Activated naive CD4-positive, alpha-beta T cell treated with anti-CD3 and anti-CD28 coated beads, Interleukin-2, amount 50 U/mL, for 72 hours (primary cell): ENCODE results near the gene ADAMTSL1. TPM values are rescaled to one million over a fixed set of nuclear protein-coding genes. Genes with fewer than 3 reads are reported as not detected.
"Not testable (repeated sequence)": the region's sequence is repeated elsewhere in the genome, so short reads cannot be mapped to it uniquely, and the experiment has no call there.

Experiments
- ATAC-seq, 2 donors: fragments of 150-1000 bp; cut with Tn5 transposase; 2 replicates each; pipeline ENCODE4 v1.10.0; 2021; ENCODE audit warnings: mild to moderate bottlenecking in 2 of 2, moderate library complexity in 2 of 2
- DNase-seq, 2 donors: peaks; one replicate each; pipeline ENCODE4 v3.0.0; 2021 to 2022; ENCODE audit warnings: low spot score in 2 of 2
- H3K27ac Mint-ChIP-seq, 2 donors: one replicate each; pipeline ENCODE4 v1.8.0; 2022; ENCODE audit warnings: mild to moderate bottlenecking in 2 of 2, mixed read lengths in 2 of 2
- H3K36me3 Mint-ChIP-seq, 2 donors: one replicate each; pipeline ENCODE4 v1.8.0; 2022; ENCODE audit warnings: mixed read lengths in 2 of 2
- H3K9me3 Mint-ChIP-seq, 2 donors: one replicate each; pipeline ENCODE4 v1.8.0; 2022; ENCODE audit warnings: mixed read lengths in 2 of 2
- total RNA-seq, 2 donors: library from RNA; stranded (reverse); gene quantifications; one replicate each; pipeline ENCODE4 v1.2.3, GENCODE V29; 2022

ADAMTSL1 gene
- total RNA-seq, 2 donors from 2014 or later = not detected

- DNase-seq (no peak), ATAC-seq (no peak)
- H3K9me3 Mint-ChIP-seq = peaks cover 6 to 7% of the 10 kb centered on the region in 2 donors
- H3K27ac Mint-ChIP-seq = no peak overlapping the region
- H3K36me3 Mint-ChIP-seq = peaks cover 0 to 3% of the 10 kb centered on the region in 2 donors
Measured at GRCh38 chr9:18865542-18865941, 391.6 kb downstream of the ADAMTSL1 start.

GRCh38 chr9:18866121-18866831 is 392.3 kb downstream of the ADAMTSL1 start:
- Mint-ChIP-seq H3K27ac (no peak overlapping the region), H3K36me3 (peaks cover 0 to 5% of the 10 kb centered on the region in 2 donors), H3K9me3 (peaks cover 8 to 10% of the 10 kb centered on the region in 2 donors)
- no peak for DNase-seq
- ATAC-seq = no peak

- H3K36me3 Mint-ChIP-seq = peaks cover 0 to 5% of the 10 kb centered on the region in 2 donors
Measured at GRCh38 chr9:18869725-18870124, 395.8 kb downstream of the ADAMTSL1 start.

DNA sequence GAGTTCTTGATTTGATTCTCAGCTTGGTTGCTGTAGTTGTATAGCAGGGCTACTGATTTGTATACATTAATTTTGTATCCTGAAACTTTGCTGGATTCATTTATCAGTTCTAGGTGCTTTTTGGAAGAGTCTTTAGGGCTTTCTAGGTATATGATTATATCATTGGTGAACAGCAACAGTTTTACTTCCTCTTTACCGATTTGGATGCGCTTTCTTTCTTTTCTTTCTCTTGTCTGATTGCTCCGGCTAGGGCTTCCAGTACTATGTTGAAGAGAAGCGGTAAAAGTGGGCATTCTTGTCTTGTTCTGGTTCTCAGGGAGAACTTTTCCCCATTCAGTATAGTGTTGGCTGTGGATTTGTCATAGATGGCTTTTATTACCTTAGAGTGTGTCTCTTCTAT is 400.1 kb downstream of the ADAMTSL1 start:
- ATAC-seq (no peak), DNase-seq (no peak)
- Mint-ChIP-seq H3K9me3 (peaks cover 17 to 25% of the 10 kb centered on the region in 2 donors), H3K27ac (no peak overlapping the region), H3K36me3 (peaks cover 0 to 14% of the 10 kb centered on the region in 2 donors)

More at GRCh38 chr9:18869725-18870124, 395.8 kb downstream of the ADAMTSL1 start:
- ATAC-seq = no peak
- peak overlapping the region in 1 of 2 donors; percentile 44 for H3K27ac Mint-ChIP-seq
- peaks cover 16 to 17% of the 10 kb centered on the region in 2 donors for H3K9me3 Mint-ChIP-seq
- DNase-seq = no peak

- not testable (repeated sequence) for DNase-seq, H3K27ac Mint-ChIP-seq, ATAC-seq
- peaks cover 17 to 20% of the 10 kb centered on the region in 2 donors for H3K9me3 Mint-ChIP-seq
- peaks cover 0 to 14% of the 10 kb centered on the region in 2 donors for H3K36me3 Mint-ChIP-seq
Measured at GRCh38 chr9:18874990-18875389, 401.0 kb downstream of the ADAMTSL1 start.

GRCh38 chr9:18877984-18878383 is 404.0 kb downstream of the ADAMTSL1 start:
- no peak for ATAC-seq
- Mint-ChIP-seq H3K9me3 (peaks cover 3 to 11% of the 10 kb centered on the region in 2 donors), H3K27ac (no peak overlapping the region), H3K36me3 (peaks cover 0 to 10% of the 10 kb centered on the region in 2 donors)
- DNase-seq = no peak

- Mint-ChIP-seq H3K27ac (no peak overlapping the region), H3K36me3 (peaks cover 0 to 7% of the 10 kb centered on the region in 2 donors), H3K9me3 (peaks cover 3 to 4% of the 10 kb centered on the region in 2 donors)
- no peak for ATAC-seq
- no peak for DNase-seq
Measured at GRCh38 chr9:18881758-18882157, 407.8 kb downstream of the ADAMTSL1 start.

DNA sequence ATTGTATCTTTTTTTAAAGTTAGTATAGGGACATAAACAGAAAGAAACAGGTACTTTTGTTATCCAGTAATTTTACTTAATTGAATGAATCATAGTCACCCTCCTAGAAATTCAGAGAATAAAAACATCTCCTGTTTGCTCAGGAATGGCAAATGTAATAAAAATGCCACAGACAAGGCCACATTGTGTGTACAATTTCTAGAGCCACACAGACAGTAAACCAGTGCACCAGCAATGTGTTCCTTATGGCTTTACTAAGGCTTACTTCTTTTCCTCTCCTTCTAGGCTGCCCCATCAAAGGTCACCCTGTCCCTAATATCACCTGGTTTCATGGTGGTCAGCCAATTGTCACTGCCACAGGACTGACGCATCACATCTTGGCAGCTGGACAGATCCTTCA is 413.6 kb downstream of the ADAMTSL1 start:
- ATAC-seq (no peak), DNase-seq (no peak)
- H3K36me3 Mint-ChIP-seq = no peaks in the 10 kb centered on the region
- H3K9me3 Mint-ChIP-seq = no peaks in the 10 kb centered on the region
- H3K27ac Mint-ChIP-seq = no peak overlapping the region

DNA sequence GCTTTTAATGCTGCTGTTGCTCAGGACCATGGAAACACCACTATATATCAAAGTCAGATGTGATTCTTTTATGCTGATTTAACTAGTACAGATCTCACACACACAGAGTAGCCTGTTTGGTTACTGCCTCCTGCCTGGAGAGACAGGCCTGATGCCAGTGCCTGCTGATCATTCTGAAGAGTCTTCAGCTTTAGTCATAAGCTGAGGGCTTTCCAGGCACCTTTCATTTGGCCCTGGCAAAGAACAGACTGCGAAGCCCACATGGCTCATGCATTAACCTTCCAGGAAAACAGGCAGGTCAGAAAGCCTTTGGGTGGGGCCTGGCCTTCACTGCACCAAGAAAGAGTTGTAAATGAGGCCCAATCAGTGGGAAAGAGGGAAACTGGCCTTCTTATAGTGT is 414.3 kb downstream of the ADAMTSL1 start:
- no peak for DNase-seq
- Mint-ChIP-seq H3K27ac (no peak overlapping the region), H3K9me3 (no peaks in the 10 kb centered on the region), H3K36me3 (no peaks in the 10 kb centered on the region)
- no peak for ATAC-seq

DNA sequence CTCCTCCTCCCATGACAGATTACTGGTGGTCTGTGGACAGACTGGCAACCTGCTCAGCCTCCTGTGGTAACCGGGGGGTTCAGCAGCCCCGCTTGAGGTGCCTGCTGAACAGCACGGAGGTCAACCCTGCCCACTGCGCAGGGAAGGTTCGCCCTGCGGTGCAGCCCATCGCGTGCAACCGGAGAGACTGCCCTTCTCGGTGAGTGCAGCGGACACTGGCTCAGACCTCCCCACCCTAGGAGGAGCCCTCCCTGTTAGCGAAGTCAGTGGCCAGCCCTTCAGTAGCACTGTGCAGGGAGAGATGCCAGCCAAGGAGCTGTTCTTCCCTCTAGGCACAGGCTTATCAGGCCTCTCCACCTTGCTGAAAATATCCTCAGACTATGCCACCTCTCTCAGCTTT is 415.6 kb downstream of the ADAMTSL1 start:
- ATAC-seq (no peak), DNase-seq (no peak)
- peaks cover 0 to 6% of the 10 kb centered on the region in 2 donors for H3K36me3 Mint-ChIP-seq
- H3K27ac Mint-ChIP-seq = no peak overlapping the region
- peaks cover 4% of the 10 kb centered on the region in 2 donors for H3K9me3 Mint-ChIP-seq

GRCh38 chr9:18890372-18890771 is 416.4 kb downstream of the ADAMTSL1 start:
- peaks cover 2 to 10% of the 10 kb centered on the region in 2 donors for H3K36me3 Mint-ChIP-seq
- peaks cover 6 to 8% of the 10 kb centered on the region in 2 donors for H3K9me3 Mint-ChIP-seq
- no peak for DNase-seq
- no peak overlapping the region for H3K27ac Mint-ChIP-seq
- ATAC-seq = peak in 1 of 2 donors; percentile 28

GRCh38 chr9:18891946-18892670 is 418.2 kb downstream of the ADAMTSL1 start:
- H3K27ac Mint-ChIP-seq = no peak overlapping the region
- ATAC-seq = no peak
- peaks cover 15% of the 10 kb centered on the region in 2 donors for H3K9me3 Mint-ChIP-seq
- DNase-seq = no peak
- H3K36me3 Mint-ChIP-seq = peaks cover 11 to 18% of the 10 kb centered on the region in 2 donors

DNA sequence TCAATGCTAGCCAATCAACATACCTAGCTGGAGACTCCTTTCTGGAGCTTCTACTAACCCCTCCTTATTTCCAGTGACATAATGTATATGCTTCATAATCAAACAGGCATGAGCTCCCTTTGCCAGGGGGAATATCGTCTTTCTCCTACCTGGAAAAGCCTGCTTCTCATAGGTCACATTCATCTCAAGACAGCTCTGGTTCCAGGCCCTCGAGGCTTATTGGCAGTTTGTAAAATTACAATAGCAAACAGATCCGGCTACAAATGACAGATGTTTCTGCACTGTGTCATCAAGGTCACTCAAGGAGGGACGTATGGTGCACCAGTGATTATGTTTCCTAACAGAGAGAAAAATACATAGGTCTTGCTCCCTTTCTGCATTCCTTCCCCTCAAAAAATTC is 419.1 kb downstream of the ADAMTSL1 start:
- Mint-ChIP-seq H3K36me3 (peaks cover 11 to 18% of the 10 kb centered on the region in 2 donors), H3K27ac (no peak overlapping the region), H3K9me3 (peaks cover 15 to 16% of the 10 kb centered on the region in 2 donors)
- ATAC-seq (no peak), DNase-seq (no peak)

DNA sequence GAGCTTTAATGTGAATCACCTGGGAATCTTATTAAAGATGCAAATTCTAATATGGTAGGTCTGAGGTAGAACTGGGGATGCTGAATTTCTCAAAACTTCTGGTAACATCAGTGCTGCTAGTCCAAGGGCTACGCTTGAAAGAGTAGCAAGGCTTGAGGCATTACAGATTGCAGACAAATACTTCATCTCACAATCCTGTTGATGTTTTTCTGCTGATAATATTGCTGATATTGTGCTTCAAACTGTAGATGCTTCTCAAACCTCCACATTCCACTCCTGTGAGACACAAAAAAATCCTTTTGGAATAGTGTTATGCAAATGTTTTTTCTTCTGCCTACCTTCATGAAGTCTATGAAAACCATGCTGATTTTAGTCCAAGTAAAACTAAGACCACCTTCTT is 419.5 kb downstream of the ADAMTSL1 start:
- no peak overlapping the region for H3K27ac Mint-ChIP-seq
- ATAC-seq (no peak), DNase-seq (no peak)
- peaks cover 15 to 19% of the 10 kb centered on the region in 2 donors for H3K9me3 Mint-ChIP-seq
- H3K36me3 Mint-ChIP-seq = peaks cover 11 to 18% of the 10 kb centered on the region in 2 donors

GRCh38 chr9:18896004-18896403 is 422.1 kb downstream of the ADAMTSL1 start:
- Mint-ChIP-seq H3K9me3 (peaks cover 15 to 28% of the 10 kb centered on the region in 2 donors), H3K36me3 (peaks cover 11 to 18% of the 10 kb centered on the region in 2 donors), H3K27ac (no peak overlapping the region)
- DNase-seq = no peak
- no peak for ATAC-seq

- H3K9me3 Mint-ChIP-seq = peaks cover 15 to 28% of the 10 kb centered on the region in 2 donors
- ATAC-seq (peak in 1 of 2 donors; percentile 64), DNase-seq (no peak)
- no peak overlapping the region for H3K27ac Mint-ChIP-seq
- H3K36me3 Mint-ChIP-seq = peaks cover 11 to 18% of the 10 kb centered on the region in 2 donors
Measured at GRCh38 chr9:18896531-18897179, 422.7 kb downstream of the ADAMTSL1 start.

- DNase-seq (no peak), ATAC-seq (no peak)
- Mint-ChIP-seq H3K9me3 (peaks cover 7 to 18% of the 10 kb centered on the region in 2 donors), H3K36me3 (no peaks in the 10 kb centered on the region), H3K27ac (no peak overlapping the region)
Measured at GRCh38 chr9:18903450-18903849, 429.5 kb downstream of the ADAMTSL1 start.
